ENCODE results near the gene NGFR.

GRCh38 chr17:49547566-49547965 is 52.5 kb downstream of the NGFR start:
- TF ChIP-seq EZH2 (IDR thresholded peaks at IDR 0.05; ENCODE audit: insufficient read depth, poor library complexity, severe bottlenecking) = no peak
- TF ChIP-seq EZH2phosphoT487 (IDR thresholded peaks at IDR 0.05; ENCODE audit: insufficient read depth, low read depth) = no peak
